Chondrocyte (in vitro differentiated cells): ENCODE data around the gene CIT. TPM values are rescaled to one million over a fixed set of nuclear protein-coding genes. Genes with fewer than 3 reads are reported as not detected.

Experiments
- DNase-seq: peaks from one replicate; pipeline ENCODE4 v3.0.0; 2021; ENCODE audit warnings: mixed read lengths, low spot score
- H3K27ac Mint-ChIP-seq: one replicate; pipeline ENCODE4 v1.8.0; 2021; ENCODE audit warnings: mild to moderate bottlenecking, moderate library complexity, mixed read lengths; ENCODE audit not compliant: unreplicated experiment
- H3K27me3 Mint-ChIP-seq: 2 replicates; pipeline ENCODE4 v1.8.0; 2021; ENCODE audit warnings: low read depth, mixed read lengths
- H3K36me3 Mint-ChIP-seq: 2 replicates; pipeline ENCODE4 v1.8.0; 2021; ENCODE audit warnings: low read depth, mixed read lengths
- H3K4me1 Mint-ChIP-seq: 2 replicates; pipeline ENCODE4 v1.8.0; 2021; ENCODE audit warnings: low read depth, mild to moderate bottlenecking, mixed read lengths
- H3K4me3 Mint-ChIP-seq: one replicate; pipeline ENCODE4 v1.8.0; 2021; ENCODE audit warnings: mild to moderate bottlenecking, moderate library complexity, mixed read lengths; ENCODE audit not compliant: unreplicated experiment
- H3K9me3 Mint-ChIP-seq: 2 replicates; pipeline ENCODE4 v1.8.0; 2021; ENCODE audit warnings: low read depth, mixed read lengths
- CTCF ChIP-seq: fragments of 200-600 bp; sonication (generic); IDR thresholded peaks from 2 replicates; pipeline ENCODE4 v1.5.0; 2021; ENCODE audit warnings: antibody characterized with exemption, mild to moderate bottlenecking, moderate library complexity
- total RNA-seq: library from RNA; stranded (reverse); gene quantifications from 3 replicates; pipeline ENCODE4 v1.2.1, GENCODE V29; 2021

CIT gene
- total RNA-seq, 1 donor from 2014 or later, result 9.9 TPM

GRCh38 chr12:119784673-119785072, 92.4 kb downstream of the CIT start:
- Mint-ChIP-seq H3K27ac (no peak overlapping the region), H3K4me3 (no peak overlapping the region), H3K4me1 (peaks cover 3% of the 10 kb centered on the region), H3K27me3 (no peaks in the 10 kb centered on the region), H3K36me3 (peaks cover 7% of the 10 kb centered on the region), H3K9me3 (peaks cover 6% of the 10 kb centered on the region)
- DNase-seq, result no peak
- no peak for TF ChIP-seq CTCF

GRCh38 chr12:119783787-119784186, 93.3 kb downstream of the CIT start:
- Mint-ChIP-seq H3K9me3 (peaks cover 6% of the 10 kb centered on the region), H3K4me1 (peaks cover 3% of the 10 kb centered on the region), H3K36me3 (peaks cover 7% of the 10 kb centered on the region)

GRCh38 chr12:119781804-119782203, 95.3 kb downstream of the CIT start:
- DNase-seq, result no peak
- Mint-ChIP-seq H3K27me3 (no peaks in the 10 kb centered on the region), H3K27ac (no peak overlapping the region), H3K4me1 (peaks cover 3% of the 10 kb centered on the region), H3K36me3 (peaks cover 7% of the 10 kb centered on the region), H3K9me3 (peaks cover 6% of the 10 kb centered on the region), H3K4me3 (no peak overlapping the region)
- TF ChIP-seq CTCF, result no peak

More at GRCh38 chr12:119783787-119784186, 93.3 kb downstream of the CIT start:
- no peak overlapping the region for H3K4me3 Mint-ChIP-seq
- no peak for DNase-seq
- no peak for TF ChIP-seq CTCF
- no peaks in the 10 kb centered on the region for H3K27me3 Mint-ChIP-seq
- H3K27ac Mint-ChIP-seq, result no peak overlapping the region

GRCh38 chr12:119780786-119781434, 96.2 kb downstream of the CIT start:
- peak; percentile 95 for TF ChIP-seq CTCF
- peaks cover 7% of the 10 kb centered on the region for H3K36me3 Mint-ChIP-seq
- peaks cover 3% of the 10 kb centered on the region for H3K4me1 Mint-ChIP-seq
- no peaks in the 10 kb centered on the region for H3K27me3 Mint-ChIP-seq
- no peak overlapping the region for H3K4me3 Mint-ChIP-seq
- H3K9me3 Mint-ChIP-seq, result peaks cover 5% of the 10 kb centered on the region
- H3K27ac Mint-ChIP-seq, result no peak overlapping the region
- no peak for DNase-seq

- no peak for DNase-seq
- Mint-ChIP-seq H3K36me3 (peaks cover 3% of the 10 kb centered on the region), H3K9me3 (no peaks in the 10 kb centered on the region), H3K27ac (no peak overlapping the region), H3K4me1 (no peaks in the 10 kb centered on the region), H3K4me3 (no peak overlapping the region), H3K27me3 (no peaks in the 10 kb centered on the region)
- no peak for TF ChIP-seq CTCF
Observed at GRCh38 chr12:119775246-119775895, 101.7 kb downstream of the CIT start.
